K562 (cell line): ENCODE measurements around the gene GNRH2. TPM values are rescaled to one million over a fixed set of nuclear protein-coding genes. Genes with fewer than 3 reads are reported as not detected.

Experiments used
- EGR1 ChIP-seq: fragments of 450-650 bp; conservative IDR thresholded peaks from 2 replicates; pipeline ENCODE4 v1.6.1; 2017; ENCODE audit warnings: mild to moderate bottlenecking
- ELF2 ChIP-seq: fragments of 250-450 bp; sonication (Bioruptor Pico); IDR thresholded peaks from 2 replicates; pipeline ENCODE4 v1.5.0; 2021; ENCODE audit warnings: mild to moderate bottlenecking
- ETV5 ChIP-seq: sonication (generic); formaldehyde crosslinking; IDR thresholded peaks from 2 replicates; pipeline ENCODE4 v1.4.0; 2020; ENCODE audit warnings: low read depth, mild to moderate bottlenecking, missing genetic modification reagents
- NR2C1 ChIP-seq, 2 experiments: fragments of 450-650 bp; IDR thresholded peaks; 2 replicates each; pipeline ENCODE4 v1.6.1; 2017; ENCODE audit warnings: mild to moderate bottlenecking in 2 of 2, antibody characterized with exemption in 1 of 2, inconsistent platforms in 1 of 2, missing compliant biosample characterization in 1 of 2, missing genetic modification characterization in 1 of 2
- PCBP1 ChIP-seq: fragments of 200-400 bp; formaldehyde crosslinking; IDR thresholded peaks from 2 replicates; pipeline ENCODE4 v1.6.1; 2018; ENCODE audit warnings: mild to moderate bottlenecking, low read depth, low read length; ENCODE audit not compliant: poor library complexity, severe bottlenecking
- RBBP5 ChIP-seq: fragments of 200-600 bp; sonication (generic); IDR thresholded peaks from 2 replicates; pipeline ENCODE4 v1.6.1; 2012; ENCODE audit warnings: borderline replicate concordance, mild to moderate bottlenecking, low read length, control low read depth, inconsistent platforms; ENCODE audit not compliant: insufficient read depth, poor library complexity, severe bottlenecking
- RBM34 ChIP-seq: fragments of 200-400 bp; formaldehyde crosslinking; IDR thresholded peaks from 2 replicates; pipeline ENCODE4 v1.6.1; 2018; ENCODE audit warnings: low read length, borderline replicate concordance; ENCODE audit not compliant: insufficient read depth
- SPI1 ChIP-seq: IDR thresholded peaks from 2 replicates; pipeline ENCODE4 v1.6.1; 2011; ENCODE audit warnings: low read depth, low read length, control low read depth, borderline replicate concordance
- SUPT5H ChIP-seq: fragments of 450-650 bp; IDR thresholded peaks from 2 replicates; pipeline ENCODE4 v1.6.1; 2016
- TEAD1 ChIP-seq, 2 experiments: fragments of 450-650 bp in 1 of 2; sonication (generic) in 1 of 2; formaldehyde crosslinking; IDR thresholded peaks; 2 replicates each; pipeline versions ENCODE4 v1.4.0 to v1.8.0; 2020 to 2022; ENCODE audit warnings: mild to moderate bottlenecking in 2 of 2, missing genetic modification reagents in 1 of 2
- VEZF1 ChIP-seq: fragments of 200-800 bp; sonication (Bioruptor generic); IDR thresholded peaks from 2 replicates; pipeline ENCODE4 v1.6.1; 2017; ENCODE audit warnings: missing genetic modification characterization, missing compliant biosample characterization
- polyA plus RNA-seq, 8 experiments: library from polyadenylated mRNA; depleted of rRNA in 4 of 8; stranded (reverse) in 5 of 8; unstranded in 3 of 8; fragments of >200 nt; fragmentation: Nextera tagmentation in 2 of 8; fragmentation: Illumina TruSeq in 1 of 8; extraction: Ambion mirVana in 2 of 8; extraction: Trizol in 1 of 8; gene quantifications; 2 replicates each; pipeline versions ENCODE4 v1.2.1 to v1.2.3, GENCODE V29; 2011 to 2014; ENCODE audit warnings: inconsistent platforms in 1 of 8, missing spikeins in 1 of 8
- total RNA-seq, 7 experiments: library from RNA; depleted of rRNA in 6 of 7; stranded (reverse); fragments of >200 nt in 6 of 7; fragmentation: Illumina TruSeq in 2 of 7; extraction: Trizol in 2 of 7; gene quantifications; 2 replicates each; pipeline versions ENCODE4 v1.2.1 to v1.2.3, GENCODE V29; 2011 to 2021; ENCODE audit warnings: low replicate concordance in 1 of 7
- TF ChIP-seq, protein P1 (sequence below), 3 experiments: IDR thresholded peaks in 2 of 3; conservative IDR thresholded peaks in 1 of 3; 2 replicates each; pipeline ENCODE4 v1.5.1; 2011 to 2012; ENCODE audit warnings: low read length in 3 of 3, mild to moderate bottlenecking in 3 of 3, control low read depth in 2 of 3, improper control_type of control experiment in 1 of 3, inconsistent platforms in 1 of 3, low read depth in 1 of 3, mixed read lengths in 1 of 3, moderate library complexity in 1 of 3; ENCODE audit not compliant: insufficient read depth in 2 of 3
- TF ChIP-seq, protein P2 (sequence below): sonication (generic); formaldehyde crosslinking; IDR thresholded peaks from 2 replicates; pipeline ENCODE4 v1.8.1; 2023; ENCODE audit warnings: missing genetic modification reagents, mild to moderate bottlenecking, borderline replicate concordance
- TF ChIP-seq, protein P3 (sequence below): fragments of 450-650 bp; IDR thresholded peaks from 2 replicates; pipeline ENCODE4 v1.6.1; 2016; ENCODE audit warnings: borderline replicate concordance

GNRH2 gene
- total and polyA plus RNA-seq, 9 of the 15 experiments (the other 6 are each of a cell fraction or from before 2014, with no cell fraction given): 0.11 to 0.50 (median 0.24) TPM; not detected in 5

DNA sequence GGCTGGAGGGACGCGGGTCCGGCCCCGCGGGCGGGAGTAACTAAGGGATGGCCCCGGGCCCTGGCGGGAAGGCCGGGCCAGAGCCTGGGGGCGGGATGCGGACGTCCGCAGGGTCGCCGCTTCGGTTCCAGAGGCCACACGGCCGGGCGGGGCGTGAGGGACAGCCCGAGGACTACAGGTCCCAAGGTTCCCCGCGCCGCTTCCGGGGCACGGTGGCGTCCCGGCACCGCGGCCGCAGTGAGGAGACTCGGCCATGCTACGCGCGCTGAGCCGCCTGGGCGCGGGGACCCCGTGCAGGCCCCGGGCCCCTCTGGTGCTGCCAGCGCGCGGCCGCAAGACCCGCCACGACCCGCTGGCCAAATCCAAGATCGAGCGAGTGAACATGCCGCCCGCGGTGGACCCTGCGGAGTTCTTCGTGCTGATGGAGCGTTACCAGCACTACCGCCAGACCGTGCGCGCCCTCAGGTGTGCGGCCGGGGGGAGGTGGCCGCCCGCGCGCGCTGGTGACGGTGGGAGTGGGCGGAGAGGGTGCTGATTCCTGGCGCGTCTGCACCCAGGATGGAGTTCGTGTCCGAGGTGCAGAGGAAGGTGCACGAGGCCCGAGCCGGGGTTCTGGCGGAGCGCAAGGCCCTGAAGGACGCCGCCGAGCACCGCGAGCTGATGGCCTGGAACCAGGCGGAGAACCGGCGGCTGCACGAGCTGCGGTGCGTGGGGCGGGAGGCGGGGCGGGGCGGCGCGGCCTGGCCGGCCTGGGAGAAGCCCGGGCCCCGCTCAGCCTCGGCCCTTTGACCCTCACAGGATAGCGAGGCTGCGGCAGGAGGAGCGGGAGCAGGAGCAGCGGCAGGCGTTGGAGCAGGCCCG lies 2.6 kb downstream of the GNRH2 start, which contains the start of gene MRPS26 (continued):
- TF ChIP-seq RBM34: 0 out of 2 replicates have a peak, but pooled peaks have one; percentile 23
- no peak for TF ChIP-seq SPI1
- peak; percentile 71 for TF ChIP-seq ETV5 (CRISPR knock-in tag)
- peak; percentile 74 for TF ChIP-seq SUPT5H
- TF ChIP-seq NR2C1 (IDR thresholded peaks at IDR 0.05): peak; percentile 77
- peak; percentile 89 for TF ChIP-seq NR2C1 (tag; IDR thresholded peaks at IDR 0.05)
- peak; percentile 70; the same call in 1 of the 2 replicates for TF ChIP-seq ELF2 (CRISPR knock-in tag)
- peak in 1 of 2 experiments; percentile 85; a peak in 2 of 4 replicates for TF ChIP-seq TEAD1 (CRISPR knock-in tag; IDR thresholded peaks at IDR 0.05)
- TF ChIP-seq PCBP1: peak; percentile 76
- TF ChIP-seq, protein P1, sequence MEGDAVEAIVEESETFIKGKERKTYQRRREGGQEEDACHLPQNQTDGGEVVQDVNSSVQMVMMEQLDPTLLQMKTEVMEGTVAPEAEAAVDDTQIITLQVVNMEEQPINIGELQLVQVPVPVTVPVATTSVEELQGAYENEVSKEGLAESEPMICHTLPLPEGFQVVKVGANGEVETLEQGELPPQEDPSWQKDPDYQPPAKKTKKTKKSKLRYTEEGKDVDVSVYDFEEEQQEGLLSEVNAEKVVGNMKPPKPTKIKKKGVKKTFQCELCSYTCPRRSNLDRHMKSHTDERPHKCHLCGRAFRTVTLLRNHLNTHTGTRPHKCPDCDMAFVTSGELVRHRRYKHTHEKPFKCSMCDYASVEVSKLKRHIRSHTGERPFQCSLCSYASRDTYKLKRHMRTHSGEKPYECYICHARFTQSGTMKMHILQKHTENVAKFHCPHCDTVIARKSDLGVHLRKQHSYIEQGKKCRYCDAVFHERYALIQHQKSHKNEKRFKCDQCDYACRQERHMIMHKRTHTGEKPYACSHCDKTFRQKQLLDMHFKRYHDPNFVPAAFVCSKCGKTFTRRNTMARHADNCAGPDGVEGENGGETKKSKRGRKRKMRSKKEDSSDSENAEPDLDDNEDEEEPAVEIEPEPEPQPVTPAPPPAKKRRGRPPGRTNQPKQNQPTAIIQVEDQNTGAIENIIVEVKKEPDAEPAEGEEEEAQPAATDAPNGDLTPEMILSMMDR (IDR thresholded peaks at IDR 0.05 in 2 of 3, conservative IDR thresholded peaks at IDR 0.05 in 1 of 3; ENCODE audit: insufficient read depth in 2 of 3, low read depth in 1 of 3, low read length in 3 of 3): 0 out of 6 replicates have a peak, but pooled peaks of 1 of the 3 experiments have one; percentile 1
- TF ChIP-seq, protein P2, sequence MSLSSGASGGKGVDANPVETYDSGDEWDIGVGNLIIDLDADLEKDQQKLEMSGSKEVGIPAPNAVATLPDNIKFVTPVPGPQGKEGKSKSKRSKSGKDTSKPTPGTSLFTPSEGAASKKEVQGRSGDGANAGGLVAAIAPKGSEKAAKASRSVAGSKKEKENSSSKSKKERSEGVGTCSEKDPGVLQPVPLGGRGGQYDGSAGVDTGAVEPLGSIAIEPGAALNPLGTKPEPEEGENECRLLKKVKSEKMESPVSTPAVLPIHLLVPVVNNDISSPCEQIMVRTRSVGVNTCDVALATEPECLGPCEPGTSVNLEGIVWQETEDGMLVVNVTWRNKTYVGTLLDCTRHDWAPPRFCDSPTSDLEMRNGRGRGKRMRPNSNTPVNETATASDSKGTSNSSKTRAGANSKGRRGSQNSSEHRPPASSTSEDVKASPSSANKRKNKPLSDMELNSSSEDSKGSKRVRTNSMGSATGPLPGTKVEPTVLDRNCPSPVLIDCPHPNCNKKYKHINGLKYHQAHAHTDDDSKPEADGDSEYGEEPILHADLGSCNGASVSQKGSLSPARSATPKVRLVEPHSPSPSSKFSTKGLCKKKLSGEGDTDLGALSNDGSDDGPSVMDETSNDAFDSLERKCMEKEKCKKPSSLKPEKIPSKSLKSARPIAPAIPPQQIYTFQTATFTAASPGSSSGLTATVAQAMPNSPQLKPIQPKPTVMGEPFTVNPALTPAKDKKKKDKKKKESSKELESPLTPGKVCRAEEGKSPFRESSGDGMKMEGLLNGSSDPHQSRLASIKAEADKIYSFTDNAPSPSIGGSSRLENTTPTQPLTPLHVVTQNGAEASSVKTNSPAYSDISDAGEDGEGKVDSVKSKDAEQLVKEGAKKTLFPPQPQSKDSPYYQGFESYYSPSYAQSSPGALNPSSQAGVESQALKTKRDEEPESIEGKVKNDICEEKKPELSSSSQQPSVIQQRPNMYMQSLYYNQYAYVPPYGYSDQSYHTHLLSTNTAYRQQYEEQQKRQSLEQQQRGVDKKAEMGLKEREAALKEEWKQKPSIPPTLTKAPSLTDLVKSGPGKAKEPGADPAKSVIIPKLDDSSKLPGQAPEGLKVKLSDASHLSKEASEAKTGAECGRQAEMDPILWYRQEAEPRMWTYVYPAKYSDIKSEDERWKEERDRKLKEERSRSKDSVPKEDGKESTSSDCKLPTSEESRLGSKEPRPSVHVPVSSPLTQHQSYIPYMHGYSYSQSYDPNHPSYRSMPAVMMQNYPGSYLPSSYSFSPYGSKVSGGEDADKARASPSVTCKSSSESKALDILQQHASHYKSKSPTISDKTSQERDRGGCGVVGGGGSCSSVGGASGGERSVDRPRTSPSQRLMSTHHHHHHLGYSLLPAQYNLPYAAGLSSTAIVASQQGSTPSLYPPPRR: peak; percentile 25; the same call in 1 of the 2 replicates
- peak; percentile 78 for TF ChIP-seq RBBP5
- TF ChIP-seq EGR1: peak; percentile 64
- peak; percentile 76 for TF ChIP-seq VEZF1 (CRISPR knock-in tag)
- TF ChIP-seq, protein P3, sequence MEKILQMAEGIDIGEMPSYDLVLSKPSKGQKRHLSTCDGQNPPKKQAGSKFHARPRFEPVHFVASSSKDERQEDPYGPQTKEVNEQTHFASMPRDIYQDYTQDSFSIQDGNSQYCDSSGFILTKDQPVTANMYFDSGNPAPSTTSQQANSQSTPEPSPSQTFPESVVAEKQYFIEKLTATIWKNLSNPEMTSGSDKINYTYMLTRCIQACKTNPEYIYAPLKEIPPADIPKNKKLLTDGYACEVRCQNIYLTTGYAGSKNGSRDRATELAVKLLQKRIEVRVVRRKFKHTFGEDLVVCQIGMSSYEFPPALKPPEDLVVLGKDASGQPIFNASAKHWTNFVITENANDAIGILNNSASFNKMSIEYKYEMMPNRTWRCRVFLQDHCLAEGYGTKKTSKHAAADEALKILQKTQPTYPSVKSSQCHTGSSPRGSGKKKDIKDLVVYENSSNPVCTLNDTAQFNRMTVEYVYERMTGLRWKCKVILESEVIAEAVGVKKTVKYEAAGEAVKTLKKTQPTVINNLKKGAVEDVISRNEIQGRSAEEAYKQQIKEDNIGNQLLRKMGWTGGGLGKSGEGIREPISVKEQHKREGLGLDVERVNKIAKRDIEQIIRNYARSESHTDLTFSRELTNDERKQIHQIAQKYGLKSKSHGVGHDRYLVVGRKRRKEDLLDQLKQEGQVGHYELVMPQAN: no peak
